NCI-H82 (cell line): ENCODE measurements around the gene DNER.
A peak's percentile ranks its signal among the peaks of the same experiment; 100 is the strongest.
"Not testable (repeated sequence)": the region's sequence is repeated elsewhere in the genome, so short reads cannot be mapped to it uniquely, and the experiment has no call there.

Experiments used
- DNase-seq: peaks from one replicate; lab custom pipeline; 2025; lab: John Stamatoyannopoulos, UW

Gene DNER

DNA sequence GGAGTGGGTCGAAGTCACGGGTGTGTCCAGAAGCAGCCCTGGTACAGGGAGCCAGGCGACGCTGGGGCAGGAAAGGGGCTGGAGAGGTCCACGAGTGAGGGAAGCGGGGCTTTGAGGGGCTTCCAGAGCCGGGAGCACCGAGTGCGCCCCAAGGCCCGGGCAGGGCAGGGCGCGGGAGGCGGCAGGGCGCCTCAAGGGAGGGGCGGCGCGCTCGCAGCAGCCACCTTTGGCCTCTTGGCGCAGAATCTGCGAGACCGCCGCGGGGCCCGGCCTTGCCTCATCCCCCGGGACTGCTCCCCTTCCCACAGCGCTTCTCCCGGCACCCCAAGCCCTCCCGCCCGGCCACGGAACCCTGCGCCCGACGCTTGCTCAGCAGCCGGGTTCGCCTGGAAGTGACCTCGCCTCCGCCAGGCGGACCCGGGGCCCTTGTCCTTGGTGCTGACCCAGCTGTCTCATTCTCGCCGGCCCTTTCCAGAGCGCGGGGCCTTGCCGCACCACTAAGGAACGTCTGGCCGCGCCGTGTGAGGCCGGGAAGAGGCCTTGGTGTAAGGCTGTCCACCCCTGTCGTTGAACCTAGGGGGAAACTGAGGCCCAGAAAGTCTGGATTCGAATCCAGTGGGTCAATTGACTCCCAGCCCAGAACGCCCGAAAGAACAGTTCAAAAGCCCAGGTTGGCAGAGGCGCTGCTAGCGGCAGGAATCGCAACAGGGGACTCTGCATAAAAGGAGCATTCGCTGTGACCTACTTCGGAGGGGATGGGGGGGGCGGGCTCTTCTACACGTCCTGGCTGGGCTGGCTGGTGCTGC lies 584 bp upstream of the DNER start:
- DNase-seq, result peak; percentile 54

GRCh38 chr2:229713371-229714079 lies 830 bp downstream of the DNER start:
- DNase-seq, result peak; percentile 29

- no peak for DNase-seq
Measured at GRCh38 chr2:229712136-229712535, 2.2 kb downstream of the DNER start.

- no peak for DNase-seq
Measured at GRCh38 chr2:229708335-229708734, 6.0 kb downstream of the DNER start.

DNA sequence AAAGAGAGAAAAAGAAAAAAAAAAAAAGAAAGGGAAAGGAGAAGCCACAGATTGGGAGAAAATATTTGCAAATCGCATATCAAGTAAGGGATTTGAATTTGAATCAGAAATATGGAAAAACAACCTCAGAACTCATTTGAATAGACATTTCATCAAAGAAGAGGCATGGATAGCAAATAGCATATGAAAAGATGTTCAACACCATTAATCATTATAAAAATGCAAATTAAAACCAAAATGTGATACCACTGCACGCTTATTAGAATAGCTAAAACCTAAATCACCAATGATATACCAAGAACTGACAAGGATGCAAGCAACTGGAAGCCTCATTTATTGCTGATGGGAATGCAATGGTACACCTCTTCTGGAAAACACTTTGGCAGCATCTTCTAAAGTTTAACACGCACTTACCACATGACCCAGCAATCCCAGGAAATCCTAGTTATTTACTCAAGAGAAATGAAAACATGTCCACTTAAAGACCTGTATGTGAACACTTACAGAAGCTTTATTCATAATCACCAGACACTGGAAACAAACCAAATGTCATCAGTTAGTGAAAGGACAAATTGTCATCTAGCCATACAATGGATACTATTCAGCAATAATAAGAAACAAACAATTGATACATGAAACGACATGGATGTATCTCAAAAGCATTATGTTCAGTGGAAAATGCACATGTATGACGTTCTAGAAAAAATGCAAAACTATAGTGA lies 10.3 kb downstream of the DNER start:
- DNase-seq, result no peak

DNA sequence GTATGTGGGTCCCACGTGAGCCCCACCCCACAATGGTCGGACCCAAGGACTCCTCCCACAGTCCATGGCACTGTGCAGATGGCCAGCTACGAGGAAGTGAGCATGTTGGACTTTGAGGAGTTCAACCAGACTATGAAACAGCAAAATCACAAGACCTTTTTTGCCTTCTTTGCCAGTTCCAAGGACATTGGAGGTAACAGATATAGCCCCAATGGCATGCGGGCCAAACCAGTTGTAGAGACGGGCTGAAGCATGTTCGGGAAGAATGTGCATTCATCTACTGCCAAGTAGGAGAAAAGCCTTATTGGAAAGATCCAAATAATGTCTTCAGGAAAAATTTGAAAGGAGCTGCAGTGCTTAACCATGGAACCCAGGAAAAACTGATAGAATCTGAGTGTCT lies 12.6 kb downstream of the DNER start:
- no peak for DNase-seq

DNA sequence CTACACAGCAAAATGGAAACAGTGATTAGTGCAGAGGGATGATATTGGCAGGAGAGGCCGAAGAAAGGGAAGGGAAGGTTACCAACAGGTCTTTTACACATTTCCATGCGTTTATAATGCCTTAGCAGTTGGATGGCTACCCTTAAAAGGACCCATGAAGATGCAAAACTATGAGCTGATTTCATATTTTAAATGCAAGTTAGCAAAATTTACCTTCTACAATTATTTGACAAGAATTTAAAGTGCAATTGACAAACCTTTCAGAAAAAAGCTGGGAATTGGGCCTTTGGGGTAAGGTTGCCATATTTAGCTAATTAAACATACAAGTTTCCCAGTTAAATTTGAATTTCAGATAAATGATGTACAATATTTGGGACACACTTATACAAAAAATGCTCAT lies 13.3 kb downstream of the DNER start:
- DNase-seq, result no peak

DNA sequence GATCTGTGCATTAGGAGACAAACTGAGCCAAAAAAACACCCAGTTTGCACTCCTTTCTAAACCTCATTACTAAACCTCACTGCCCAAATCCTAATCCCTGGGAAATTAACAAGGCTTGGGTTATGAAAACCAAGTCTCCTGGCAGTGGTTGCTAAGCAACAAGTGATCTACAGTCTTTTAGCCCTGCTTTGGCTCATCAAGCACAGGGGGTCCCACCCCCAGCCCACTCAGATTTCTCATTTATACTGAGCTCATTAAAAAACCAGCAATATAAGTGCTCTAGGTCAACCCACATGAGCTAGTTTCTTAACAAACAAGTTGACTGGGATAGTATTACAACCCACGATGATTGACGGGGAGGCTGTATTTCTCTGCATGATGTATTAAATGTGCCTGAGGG lies 18.4 kb downstream of the DNER start:
- DNase-seq, result peak; percentile 27

- DNase-seq, result not testable (repeated sequence)
Measured at GRCh38 chr2:229693845-229694244, 20.5 kb downstream of the DNER start.

- DNase-seq, result no peak
Measured at GRCh38 chr2:229691631-229692030, 22.7 kb downstream of the DNER start.

DNA sequence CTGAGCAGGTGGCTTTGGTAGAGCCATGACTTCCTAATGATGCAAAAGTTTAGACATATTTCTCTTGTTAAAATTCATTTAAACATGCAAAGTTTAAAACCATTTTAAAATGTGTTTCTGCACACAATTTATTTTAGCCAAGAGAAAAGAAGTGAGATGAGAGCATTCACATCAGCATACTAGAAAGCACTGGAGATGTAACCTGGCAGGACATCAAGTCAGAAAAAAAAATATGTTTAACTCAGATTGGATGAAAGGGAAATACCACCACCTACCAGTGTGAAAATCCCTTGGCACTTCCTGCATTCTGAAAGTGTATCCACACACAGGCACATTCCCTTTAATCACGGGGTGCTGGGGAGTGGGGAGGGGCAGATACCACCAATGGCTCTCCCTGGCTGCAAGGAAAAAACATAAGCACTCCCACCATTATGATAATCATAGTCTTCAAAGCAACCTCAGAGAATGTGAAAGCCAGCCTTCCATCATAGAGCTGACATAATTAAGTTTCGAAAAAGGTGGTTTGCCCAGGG lies 25.0 kb downstream of the DNER start:
- DNase-seq, result no peak

GRCh38 chr2:229688141-229688540 lies 26.2 kb downstream of the DNER start:
- no peak for DNase-seq

DNA sequence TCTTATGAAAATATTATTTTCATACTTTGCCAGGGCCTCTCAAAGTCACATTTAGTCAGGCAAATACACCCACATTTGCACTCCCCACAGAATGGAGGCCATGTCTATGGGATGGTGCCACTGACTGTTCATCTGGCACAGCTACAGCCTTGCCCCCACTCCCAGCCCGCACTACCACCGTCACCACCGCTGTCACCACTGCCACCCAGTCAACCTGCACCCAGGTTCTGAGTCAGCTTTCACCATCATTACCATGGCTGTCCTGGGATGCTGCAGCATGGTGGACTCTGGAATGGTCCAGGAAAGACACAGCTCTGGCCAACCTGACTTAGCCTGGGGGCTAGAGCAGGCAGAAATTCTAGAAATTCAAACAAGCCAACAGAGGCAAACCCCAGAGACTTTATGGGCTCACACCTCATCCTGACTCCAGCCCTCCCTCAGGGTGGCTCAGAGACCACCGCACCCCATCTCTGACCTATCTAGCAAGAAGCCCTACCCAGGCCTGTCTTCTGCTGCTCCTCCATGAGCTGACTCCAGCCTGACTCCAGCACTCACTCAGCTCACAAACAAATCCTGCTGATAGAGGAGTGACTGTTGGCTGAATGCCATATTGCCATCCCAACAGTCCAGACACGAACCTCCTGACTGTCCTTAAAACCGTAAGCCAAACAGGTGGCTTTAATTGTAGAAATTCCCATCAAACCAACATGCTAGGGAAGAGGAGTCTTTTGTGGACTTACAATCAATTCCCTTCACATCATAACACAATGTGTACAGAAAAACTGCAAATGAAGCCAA lies 28.0 kb downstream of the DNER start:
- DNase-seq, result peak; percentile 9

DNA sequence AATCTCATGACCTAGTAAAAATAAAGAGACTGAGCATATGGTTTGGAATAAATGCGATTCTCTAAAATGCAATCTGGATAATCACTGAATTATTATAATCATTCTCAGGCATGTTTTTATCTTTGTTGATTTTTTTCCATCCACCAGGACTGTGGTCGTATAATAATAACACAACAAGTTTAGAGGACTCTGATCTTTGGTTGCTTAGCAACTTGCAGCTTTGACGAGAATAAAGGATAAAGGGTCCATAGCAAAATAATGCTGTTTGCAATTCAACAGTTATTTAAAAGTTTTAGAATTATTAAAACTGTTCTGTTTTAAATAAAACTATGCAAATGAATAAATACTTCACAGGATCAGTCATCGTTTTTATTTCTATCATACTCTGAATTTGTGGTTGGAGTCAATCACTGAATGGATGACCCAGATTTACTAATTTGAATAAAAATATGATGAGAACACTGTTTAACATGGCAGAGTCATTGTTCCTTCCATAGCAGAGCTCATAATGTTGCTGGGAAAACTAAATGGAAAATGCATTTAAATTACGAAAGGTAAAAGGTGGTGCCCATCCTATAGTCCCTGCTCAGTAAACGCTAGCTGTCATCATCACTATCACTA lies 29.3 kb downstream of the DNER start:
- DNase-seq, result no peak

- DNase-seq, result no peak
Measured at GRCh38 chr2:229679393-229680125, 34.8 kb downstream of the DNER start.

- DNase-seq, result no peak
Measured at GRCh38 chr2:229675569-229675968, 38.8 kb downstream of the DNER start.

GRCh38 chr2:229674830-229675530 lies 39.4 kb downstream of the DNER start:
- DNase-seq, result no peak

DNA sequence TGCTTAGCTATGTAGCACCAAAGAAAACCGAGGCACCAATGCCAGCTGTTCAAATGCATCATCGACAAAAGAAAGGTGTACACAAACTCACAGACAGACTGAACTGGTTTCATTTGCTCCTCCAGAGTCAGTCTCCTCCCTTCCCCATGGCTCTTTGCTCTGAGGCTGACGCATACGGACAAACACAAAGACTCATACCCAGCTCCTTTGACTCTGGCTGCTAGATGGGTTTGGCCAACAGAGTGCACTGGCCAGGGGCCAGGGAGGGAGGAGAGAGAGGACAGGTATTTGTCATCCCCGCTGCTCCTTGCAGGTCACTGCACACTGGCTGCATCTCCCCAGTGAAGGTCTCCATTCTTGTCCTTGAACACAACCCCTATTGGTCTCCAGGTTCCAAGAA lies 40.7 kb downstream of the DNER start:
- no peak for DNase-seq

- DNase-seq, result no peak
Measured at GRCh38 chr2:229672021-229672420, 42.3 kb downstream of the DNER start.

DNA sequence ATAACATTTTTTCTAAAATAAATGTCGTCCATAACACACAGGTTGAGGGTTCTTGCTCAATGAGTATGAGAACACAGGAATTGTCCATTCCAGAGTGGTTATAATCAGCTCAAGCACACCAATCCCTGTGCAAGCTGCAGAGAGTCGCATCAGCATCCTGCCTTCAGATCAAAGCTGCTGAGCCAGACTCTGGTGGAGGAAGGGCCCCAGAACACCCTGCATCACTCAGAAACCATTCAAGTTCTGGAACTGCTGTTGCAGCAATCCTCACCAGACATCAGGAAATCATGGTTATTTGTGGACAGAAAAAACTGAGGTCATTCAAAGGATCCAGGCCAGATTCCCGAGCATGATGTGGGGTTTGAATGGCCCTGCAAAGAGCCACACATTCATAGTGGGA lies 44.5 kb downstream of the DNER start:
- no peak for DNase-seq
